Cardiac muscle cell (in vitro differentiated cells and primary cell): Measurements from ENCODE around the gene EFCAB6. TPM values are rescaled to one million over a fixed set of nuclear protein-coding genes. Genes with fewer than 3 reads are reported as not detected.

Source experiments
- DNase-seq, 2 donors: peaks; one replicate each; pipeline versions ENCODE4 v3.0.0 to v3.0.0-alpha.2; 2010 to 2017; ENCODE audit warnings: low read depth in 1 of 2, low spot score in 1 of 2
- H3K27ac ChIP-seq: fragments of 200-600 bp; sonication (generic); 2 replicates; pipeline ENCODE4 v1.5.1; 2016
- H3K27me3 ChIP-seq: fragments of 200-600 bp; sonication (generic); 2 replicates; pipeline ENCODE4 v1.6.0; 2016; ENCODE audit warnings: control low read depth
- H3K36me3 ChIP-seq: fragments of 200-600 bp; sonication (generic); 2 replicates; pipeline ENCODE4 v1.5.1; 2016; ENCODE audit warnings: control low read depth
- H3K4me1 ChIP-seq: fragments of 200-600 bp; sonication (generic); 2 replicates; pipeline ENCODE4 v1.8.1; 2017; ENCODE audit warnings: low read depth, mild to moderate bottlenecking, mixed run types
- H3K4me3 ChIP-seq: fragments of 200-600 bp; sonication (generic); 2 replicates; pipeline ENCODE4 v1.5.1; 2016; ENCODE audit warnings: mild to moderate bottlenecking
- H3K9me3 ChIP-seq: fragments of 200-600 bp; sonication (generic); 2 replicates; pipeline ENCODE4 v1.5.1; 2017; ENCODE audit warnings: low read depth, mild to moderate bottlenecking, control low read depth
- polyA plus RNA-seq: library from polyadenylated mRNA; unstranded; fragments of >200 nt; fragmentation: Nextera tagmentation; extraction: Ambion mirVana; gene quantifications from 2 replicates; pipeline ENCODE4 v1.2.1, GENCODE V29; 2016
- total RNA-seq: library from RNA; depleted of rRNA; stranded (reverse); fragments of >200 nt; gene quantifications from 2 replicates; pipeline ENCODE4 v1.2.3, GENCODE V29; 2016
- TF ChIP-seq, protein P1 (sequence below): IDR thresholded peaks from 2 replicates; pipeline ENCODE4 v1.5.1; 2012; ENCODE audit warnings: low read depth, mild to moderate bottlenecking, low read length

The EFCAB6 gene
- total and polyA plus RNA-seq, 2 experiments from 2014 or later = 1.5 to 3.8 TPM

- no peaks in the 10 kb centered on the region for H3K9me3 ChIP-seq
- no peaks in the 10 kb centered on the region for H3K4me1 ChIP-seq
- H3K27ac ChIP-seq = no peak overlapping the region
- no peaks in the 10 kb centered on the region for H3K36me3 ChIP-seq
- H3K4me3 ChIP-seq = no peak overlapping the region
- no peaks in the 10 kb centered on the region for H3K27me3 ChIP-seq
- DNase-seq = no peak
- TF ChIP-seq, protein P1, sequence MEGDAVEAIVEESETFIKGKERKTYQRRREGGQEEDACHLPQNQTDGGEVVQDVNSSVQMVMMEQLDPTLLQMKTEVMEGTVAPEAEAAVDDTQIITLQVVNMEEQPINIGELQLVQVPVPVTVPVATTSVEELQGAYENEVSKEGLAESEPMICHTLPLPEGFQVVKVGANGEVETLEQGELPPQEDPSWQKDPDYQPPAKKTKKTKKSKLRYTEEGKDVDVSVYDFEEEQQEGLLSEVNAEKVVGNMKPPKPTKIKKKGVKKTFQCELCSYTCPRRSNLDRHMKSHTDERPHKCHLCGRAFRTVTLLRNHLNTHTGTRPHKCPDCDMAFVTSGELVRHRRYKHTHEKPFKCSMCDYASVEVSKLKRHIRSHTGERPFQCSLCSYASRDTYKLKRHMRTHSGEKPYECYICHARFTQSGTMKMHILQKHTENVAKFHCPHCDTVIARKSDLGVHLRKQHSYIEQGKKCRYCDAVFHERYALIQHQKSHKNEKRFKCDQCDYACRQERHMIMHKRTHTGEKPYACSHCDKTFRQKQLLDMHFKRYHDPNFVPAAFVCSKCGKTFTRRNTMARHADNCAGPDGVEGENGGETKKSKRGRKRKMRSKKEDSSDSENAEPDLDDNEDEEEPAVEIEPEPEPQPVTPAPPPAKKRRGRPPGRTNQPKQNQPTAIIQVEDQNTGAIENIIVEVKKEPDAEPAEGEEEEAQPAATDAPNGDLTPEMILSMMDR = no peak
Measured at GRCh38 chr22:43516996-43517635, 295.0 kb downstream of the EFCAB6 start.

DNA sequence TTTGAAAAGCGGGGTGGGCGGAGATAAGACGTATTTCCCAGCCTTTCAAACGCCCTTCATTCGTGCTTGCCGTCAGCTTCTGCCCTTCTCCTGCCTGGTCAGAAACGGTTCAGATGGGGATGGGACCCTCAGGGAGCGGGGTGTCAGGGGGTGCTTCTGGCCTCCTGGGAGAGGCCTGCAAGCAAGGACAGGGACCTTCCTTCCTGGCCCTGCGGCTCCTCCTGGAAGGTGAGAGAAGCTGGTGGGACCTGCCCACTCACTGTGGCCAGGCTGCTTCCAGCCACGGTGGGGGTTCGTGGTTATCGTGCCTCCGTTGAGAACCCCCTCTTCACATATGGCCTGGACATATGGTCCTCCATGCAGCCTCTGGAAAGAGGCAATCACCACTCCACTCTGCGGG is 295.7 kb downstream of the EFCAB6 start:
- DNase-seq = no peak
- TF ChIP-seq, protein P1 = no peak
- no peaks in the 10 kb centered on the region for H3K27me3 ChIP-seq
- H3K36me3 ChIP-seq = no peaks in the 10 kb centered on the region
- no peaks in the 10 kb centered on the region for H3K4me1 ChIP-seq
- H3K4me3 ChIP-seq = no peak overlapping the region
- no peak overlapping the region for H3K27ac ChIP-seq
- H3K9me3 ChIP-seq = no peaks in the 10 kb centered on the region

DNA sequence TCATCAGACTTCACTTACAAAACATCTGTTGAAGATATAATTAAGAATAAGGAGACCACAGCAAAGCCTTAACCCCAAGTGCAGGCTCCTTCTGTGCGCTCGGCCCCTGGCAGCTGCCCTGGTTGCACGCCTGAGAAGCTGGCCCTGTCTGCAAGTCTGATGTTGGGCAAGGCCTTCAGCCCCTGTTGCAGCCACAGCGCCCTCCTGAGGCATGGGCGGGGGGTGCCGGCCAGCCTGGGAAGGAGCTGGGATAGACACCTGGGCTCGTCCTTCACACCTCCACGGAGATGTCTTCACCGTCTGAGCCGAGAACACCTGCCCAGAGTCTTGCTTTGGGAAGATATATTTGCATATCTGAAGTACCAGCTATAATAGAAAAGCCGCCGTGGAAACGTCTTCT is 296.2 kb downstream of the EFCAB6 start:
- Histone ChIP-seq H3K27me3 (no peaks in the 10 kb centered on the region), H3K27ac (no peak overlapping the region)
- no peak for DNase-seq

GRCh38 chr22:43515411-43515810 is 296.7 kb downstream of the EFCAB6 start:
- DNase-seq = no peak
- H3K9me3 ChIP-seq = no peaks in the 10 kb centered on the region
- H3K27me3 ChIP-seq = no peaks in the 10 kb centered on the region
- H3K4me3 ChIP-seq = no peak overlapping the region
- H3K27ac ChIP-seq = no peak overlapping the region
- H3K36me3 ChIP-seq = no peaks in the 10 kb centered on the region
- H3K4me1 ChIP-seq = no peaks in the 10 kb centered on the region
- TF ChIP-seq, protein P1 = no peak

More for the DNA sequence above, 296.2 kb downstream of the EFCAB6 start:
- Histone ChIP-seq H3K4me3 (no peak overlapping the region), H3K36me3 (no peaks in the 10 kb centered on the region), H3K9me3 (no peaks in the 10 kb centered on the region), H3K4me1 (no peaks in the 10 kb centered on the region)
- TF ChIP-seq, protein P1 = no peak

DNA sequence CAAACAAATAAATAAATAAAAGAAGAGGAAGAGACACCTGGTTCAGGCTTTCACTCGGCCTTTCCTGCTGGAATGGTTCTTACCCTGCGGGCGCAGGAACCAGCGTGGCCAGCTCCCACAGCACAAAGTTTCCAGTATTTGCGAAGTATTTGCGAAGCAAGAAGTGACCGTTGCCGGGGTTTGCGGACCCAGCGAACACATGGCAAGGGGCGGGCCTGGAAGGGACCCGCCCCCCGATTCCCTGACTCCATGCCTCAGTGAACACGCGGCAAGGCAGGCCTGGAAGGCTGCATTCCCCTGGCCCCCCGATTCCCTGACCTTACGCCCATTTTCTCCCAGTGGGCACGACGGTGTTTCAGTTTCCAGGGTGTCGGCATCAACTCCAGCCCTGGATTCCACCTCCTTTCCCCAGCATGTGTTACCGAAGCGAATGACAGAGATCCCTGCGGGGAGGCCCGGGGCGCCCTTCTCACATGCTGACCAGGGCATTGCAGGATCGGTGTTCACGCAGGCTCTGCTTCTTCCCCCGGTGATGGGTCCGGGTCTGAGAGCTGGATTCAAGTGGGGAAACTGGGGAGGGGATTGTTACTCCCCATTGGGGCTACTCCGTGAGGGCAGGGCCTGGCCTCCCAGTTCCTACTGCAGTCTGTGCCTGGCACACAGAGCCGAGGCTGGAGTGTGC is 297.5 kb downstream of the EFCAB6 start:
- no peak for DNase-seq
- Histone ChIP-seq H3K4me3 (no peak overlapping the region), H3K27me3 (no peaks in the 10 kb centered on the region), H3K4me1 (no peaks in the 10 kb centered on the region), H3K9me3 (no peaks in the 10 kb centered on the region), H3K27ac (no peak overlapping the region), H3K36me3 (no peaks in the 10 kb centered on the region)
- TF ChIP-seq, protein P1 = no peak
